ENCODE results near the gene C11orf68. TPM values are rescaled to one million over a fixed set of nuclear protein-coding genes. Genes with fewer than 3 reads are reported as not detected.

The C11orf68 gene
- total RNA-seq, 1 donor from 2014 or later: 34.9 TPM

DNA sequence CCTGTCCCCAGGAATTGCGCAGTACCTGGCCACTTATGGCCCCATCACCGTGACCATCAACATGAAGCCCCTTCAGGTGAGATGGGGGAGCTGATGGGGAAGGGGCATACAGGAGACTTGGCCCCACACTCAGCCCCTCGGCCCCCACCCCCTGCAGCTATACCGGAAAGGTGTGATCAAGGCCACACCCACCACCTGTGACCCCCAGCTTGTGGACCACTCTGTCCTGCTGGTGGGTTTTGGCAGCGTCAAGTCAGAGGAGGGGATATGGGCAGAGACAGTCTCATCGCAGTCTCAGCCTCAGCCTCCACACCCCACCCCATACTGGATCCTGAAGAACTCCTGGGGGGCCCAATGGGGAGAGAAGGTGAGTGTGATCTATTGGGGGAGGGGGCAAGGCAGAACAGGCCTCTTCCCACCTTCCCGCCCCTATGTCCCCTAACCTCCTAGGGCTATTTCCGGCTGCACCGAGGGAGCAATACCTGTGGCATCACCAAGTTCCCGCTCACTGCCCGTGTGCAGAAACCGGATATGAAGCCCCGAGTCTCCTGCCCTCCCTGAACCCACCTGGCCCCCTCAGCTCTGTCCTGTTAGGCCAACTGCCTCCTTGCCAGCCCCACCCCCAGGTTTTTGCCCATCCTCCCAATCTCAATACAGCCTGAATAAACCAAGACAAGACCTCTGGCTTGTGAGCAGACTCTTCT lies 35.7 kb downstream of the C11orf68 start:
- DNase-seq (ENCODE audit: low spot score in 2 of 2, unreplicated experiment in 2 of 2): peak in 1 of 2 experiments; percentile 8
- H3K27me3 Mint-ChIP-seq (ENCODE audit: low read depth): no peaks in the 10 kb centered on the region

DNA sequence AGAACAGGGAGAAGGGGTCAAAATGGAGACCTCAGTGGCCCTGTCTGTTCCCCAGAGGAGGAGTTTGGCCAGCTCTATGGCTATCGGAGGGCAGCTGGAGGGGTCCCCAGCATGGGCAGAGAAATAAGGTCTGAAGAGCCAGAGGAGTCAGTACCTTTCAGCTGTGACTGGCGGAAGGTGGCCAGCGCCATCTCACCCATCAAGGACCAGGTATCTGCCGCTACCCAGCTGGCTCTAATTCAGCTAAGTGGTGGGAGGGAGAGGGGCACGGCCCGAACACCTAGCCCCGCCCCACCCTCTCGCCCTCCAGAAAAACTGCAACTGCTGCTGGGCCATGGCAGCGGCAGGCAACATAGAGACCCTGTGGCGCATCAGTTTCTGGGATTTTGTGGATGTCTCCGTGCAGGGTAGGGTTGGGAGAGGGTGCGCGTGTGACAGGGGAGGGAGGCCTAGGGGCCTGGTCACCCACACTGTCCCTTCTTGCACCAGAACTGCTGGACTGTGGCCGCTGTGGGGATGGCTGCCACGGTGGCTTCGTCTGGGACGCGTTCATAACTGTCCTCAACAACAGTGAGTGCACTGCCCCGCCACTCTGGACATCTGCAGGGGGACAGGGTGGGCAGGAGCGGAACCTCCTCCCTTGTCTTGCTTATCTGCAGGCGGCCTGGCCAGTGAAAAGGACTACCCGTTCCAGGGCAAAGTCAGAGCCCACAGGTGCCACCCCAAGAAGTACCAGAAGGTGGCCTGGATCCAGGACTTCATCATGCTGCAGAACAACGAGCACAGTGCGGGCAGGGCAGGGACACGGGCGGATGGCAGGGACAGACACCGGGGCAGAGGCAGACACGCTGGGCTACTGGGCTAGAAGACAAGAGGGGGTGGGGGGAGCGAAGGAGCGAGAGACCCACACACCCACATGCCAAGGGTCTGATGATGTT lies 36.5 kb downstream of the C11orf68 start:
- TF ChIP-seq, protein P1, sequence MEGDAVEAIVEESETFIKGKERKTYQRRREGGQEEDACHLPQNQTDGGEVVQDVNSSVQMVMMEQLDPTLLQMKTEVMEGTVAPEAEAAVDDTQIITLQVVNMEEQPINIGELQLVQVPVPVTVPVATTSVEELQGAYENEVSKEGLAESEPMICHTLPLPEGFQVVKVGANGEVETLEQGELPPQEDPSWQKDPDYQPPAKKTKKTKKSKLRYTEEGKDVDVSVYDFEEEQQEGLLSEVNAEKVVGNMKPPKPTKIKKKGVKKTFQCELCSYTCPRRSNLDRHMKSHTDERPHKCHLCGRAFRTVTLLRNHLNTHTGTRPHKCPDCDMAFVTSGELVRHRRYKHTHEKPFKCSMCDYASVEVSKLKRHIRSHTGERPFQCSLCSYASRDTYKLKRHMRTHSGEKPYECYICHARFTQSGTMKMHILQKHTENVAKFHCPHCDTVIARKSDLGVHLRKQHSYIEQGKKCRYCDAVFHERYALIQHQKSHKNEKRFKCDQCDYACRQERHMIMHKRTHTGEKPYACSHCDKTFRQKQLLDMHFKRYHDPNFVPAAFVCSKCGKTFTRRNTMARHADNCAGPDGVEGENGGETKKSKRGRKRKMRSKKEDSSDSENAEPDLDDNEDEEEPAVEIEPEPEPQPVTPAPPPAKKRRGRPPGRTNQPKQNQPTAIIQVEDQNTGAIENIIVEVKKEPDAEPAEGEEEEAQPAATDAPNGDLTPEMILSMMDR (IDR thresholded peaks at IDR 0.05; ENCODE audit: unreplicated experiment): no peak
- peak in 1 of 2 experiments; percentile 13 for DNase-seq (ENCODE audit: low spot score in 2 of 2, unreplicated experiment in 2 of 2)
- Mint-ChIP-seq H3K4me1 (peaks cover 15% of the 10 kb centered on the region), H3K4me3 (no peak overlapping the region), H3K36me3 (peaks cover 16% of the 10 kb centered on the region), H3K27ac (no peak overlapping the region), H3K27me3 (ENCODE audit: low read depth) (no peaks in the 10 kb centered on the region), H3K9me3 (no peaks in the 10 kb centered on the region)

More for the DNA sequence above, 35.7 kb downstream of the C11orf68 start:
- peaks cover 16% of the 10 kb centered on the region for H3K36me3 Mint-ChIP-seq
- TF ChIP-seq, protein P1 (IDR thresholded peaks at IDR 0.05; ENCODE audit: unreplicated experiment): no peak
- no peak overlapping the region for H3K27ac Mint-ChIP-seq
- H3K9me3 Mint-ChIP-seq: no peaks in the 10 kb centered on the region
- H3K4me1 Mint-ChIP-seq: peaks cover 21% of the 10 kb centered on the region
- no peak overlapping the region for H3K4me3 Mint-ChIP-seq

DNA sequence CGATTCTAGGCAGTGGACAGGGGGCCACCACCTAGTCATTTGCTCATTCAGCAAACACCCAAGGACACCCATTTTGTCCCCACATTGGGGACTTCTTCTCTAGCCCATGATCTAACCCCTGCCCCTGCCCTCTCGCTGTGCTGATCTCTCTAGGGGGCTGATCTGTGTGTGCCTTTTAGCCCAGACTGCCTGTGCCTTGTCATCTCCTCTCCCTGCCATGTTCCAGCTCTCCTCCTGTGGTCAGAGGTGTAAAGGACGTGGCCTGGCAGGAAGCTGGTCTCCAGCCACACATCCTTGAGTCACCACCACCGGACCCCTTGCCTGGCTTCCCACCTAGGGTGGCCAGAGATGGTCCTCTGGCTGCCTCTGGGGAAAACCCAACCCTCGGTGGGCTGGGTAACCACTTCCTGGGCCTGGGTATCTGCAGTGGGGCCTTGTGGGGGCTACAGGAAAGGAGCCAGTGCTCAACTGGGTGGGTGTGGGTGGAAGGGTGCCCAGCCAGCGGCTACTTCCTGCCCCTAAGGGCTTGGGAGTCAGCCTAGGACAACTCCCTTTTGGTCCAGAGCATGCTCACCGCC lies 37.9 kb downstream of the C11orf68 start:
- H3K4me1 Mint-ChIP-seq: peaks cover 4% of the 10 kb centered on the region
- H3K36me3 Mint-ChIP-seq: peaks cover 9% of the 10 kb centered on the region
- DNase-seq (ENCODE audit: low spot score in 2 of 2, unreplicated experiment in 2 of 2): no peak
- no peaks in the 10 kb centered on the region for H3K9me3 Mint-ChIP-seq
- TF ChIP-seq, protein P1 (IDR thresholded peaks at IDR 0.05; ENCODE audit: unreplicated experiment): no peak
- no peaks in the 10 kb centered on the region for H3K27me3 Mint-ChIP-seq (ENCODE audit: low read depth)
- no peak overlapping the region for H3K4me3 Mint-ChIP-seq
- H3K27ac Mint-ChIP-seq: no peak overlapping the region

DNA sequence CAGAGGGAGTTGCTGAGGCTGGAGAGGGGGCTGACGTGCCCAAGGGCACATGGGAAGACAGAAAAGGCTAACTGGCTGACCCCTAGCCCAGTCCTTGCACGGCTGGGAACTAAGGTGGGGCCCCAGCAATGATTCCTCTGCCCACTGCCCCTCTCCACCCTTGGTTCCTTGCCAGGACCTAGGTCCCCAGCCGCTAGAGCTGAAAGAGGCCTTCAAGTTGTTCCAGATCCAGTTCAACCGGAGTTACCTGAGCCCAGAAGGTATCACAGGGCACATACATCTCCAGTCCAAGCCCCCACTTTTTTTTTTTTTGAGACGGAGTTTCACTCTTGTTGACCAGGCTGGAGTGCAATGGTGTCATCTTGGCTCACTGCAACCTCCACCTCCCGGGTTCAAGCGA lies 38.8 kb downstream of the C11orf68 start:
- peaks cover 5% of the 10 kb centered on the region for H3K36me3 Mint-ChIP-seq
- no peaks in the 10 kb centered on the region for H3K27me3 Mint-ChIP-seq (ENCODE audit: low read depth)

DNA sequence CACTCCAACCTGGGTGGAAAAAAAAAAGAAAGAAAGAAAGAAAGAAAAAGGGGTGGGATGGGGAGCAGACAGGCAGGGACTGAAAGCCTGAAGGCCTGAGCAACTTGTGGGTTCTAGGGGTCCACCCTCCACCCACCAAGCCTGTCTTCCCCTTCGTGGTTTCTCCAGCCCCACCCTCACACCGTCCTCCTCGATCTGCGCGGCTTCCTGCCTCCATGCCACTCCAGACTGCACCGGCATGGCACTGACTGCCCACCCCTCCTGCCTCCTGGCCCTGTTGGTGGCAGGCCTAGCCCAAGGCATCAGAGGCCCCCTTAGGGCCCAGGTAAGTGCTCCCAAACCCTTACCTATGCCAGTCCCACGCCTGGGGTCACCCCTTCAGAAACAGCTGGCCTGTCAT lies 39.2 kb downstream of the C11orf68 start, which contains the start of gene CTSW:
CTSW (plus strand) TSS at position 221 of the 400 bp plus-strand sequence; CDS start at position 239, 18 bp downstream.
- no peak within 1 kb of the TSS for H3K27ac Mint-ChIP-seq
- no peaks in the 10 kb centered on the region for H3K27me3 Mint-ChIP-seq (ENCODE audit: low read depth)
- no peak for DNase-seq (ENCODE audit: low spot score in 2 of 2, unreplicated experiment in 2 of 2)
- peaks cover 3% of the 10 kb centered on the region for H3K36me3 Mint-ChIP-seq
- no peaks in the 10 kb centered on the region for H3K9me3 Mint-ChIP-seq
- no peak within 1 kb of the TSS for H3K4me3 Mint-ChIP-seq
- H3K4me1 Mint-ChIP-seq: peaks cover 2% of the 10 kb centered on the region
- TF ChIP-seq, protein P1 (IDR thresholded peaks at IDR 0.05; ENCODE audit: unreplicated experiment): no peak

More for the DNA sequence above, 38.8 kb downstream of the C11orf68 start:
- no peak for DNase-seq (ENCODE audit: low spot score in 2 of 2, unreplicated experiment in 2 of 2)
- TF ChIP-seq, protein P1 (IDR thresholded peaks at IDR 0.05; ENCODE audit: unreplicated experiment): no peak
- Mint-ChIP-seq H3K9me3 (no peaks in the 10 kb centered on the region), H3K4me3 (no peak overlapping the region), H3K4me1 (peaks cover 4% of the 10 kb centered on the region), H3K27ac (no peak overlapping the region)

Data from mesothelial cell of epicardium (in vitro differentiated cells).